Tibial nerve (tissue), 4 donors: ENCODE results near the gene SCGB3A1.

Source experiments
- CTCF ChIP-seq, 5 experiments: fragments of 200-600 bp in 3 of 5; fragments of 450-650 bp in 2 of 5; sonication (generic) in 3 of 5; IDR thresholded peaks; one replicate each; pipeline ENCODE4 v1.5.1; 2016 to 2019; ENCODE audit warnings: antibody characterized with exemption in 5 of 5, mild to moderate bottlenecking in 3 of 5, moderate library complexity in 2 of 5
- EP300 ChIP-seq, 2 donors: sonication (generic); formaldehyde crosslinking; IDR thresholded peaks; one replicate each; pipeline ENCODE4 v1.6.1; 2017; ENCODE audit warnings: antibody characterized with exemption in 2 of 2, mild to moderate bottlenecking in 1 of 2

GRCh38 chr5:180628211-180628610 lies 36.9 kb upstream of the SCGB3A1 start:
- TF ChIP-seq CTCF (IDR thresholded peaks at IDR 0.05) (no peak), EP300 (IDR thresholded peaks at IDR 0.05) (no peak)
